Natural killer cell treated with Interleukin-12 subunit alpha and Interleukin-12 subunit beta and Interleukin-15 and Interleukin-18, amount 100 ng/mL, for 72 hours (primary cell): ENCODE results near the gene HOXD13. TPM values are rescaled to one million over a fixed set of nuclear protein-coding genes. Genes with fewer than 3 reads are reported as not detected.

Source experiments
- ATAC-seq, 2 donors: fragments of 150-1000 bp; cut with Tn5 transposase in 1 of 2; sonication (Bioruptor Pico), chemical (Tn5 transposase) in 1 of 2; 2 replicates each; pipeline ENCODE4 v1.10.0; 2021
- DNase-seq: peaks from one replicate; pipeline ENCODE4 v3.0.0; 2022; ENCODE audit warnings: low spot score
- H3K27ac Mint-ChIP-seq, 2 donors: 1 replicate in 1 of 2; 2 replicates in 1 of 2; pipeline ENCODE4 v1.8.0; 2022; ENCODE audit warnings: mixed read lengths in 2 of 2, mild to moderate bottlenecking in 1 of 2, moderate library complexity in 1 of 2
- H3K27me3 Mint-ChIP-seq, 2 donors: 1 replicate in 1 of 2; 2 replicates in 1 of 2; pipeline ENCODE4 v1.8.0; 2022; ENCODE audit warnings: mixed read lengths in 2 of 2
- H3K36me3 Mint-ChIP-seq: one replicate; pipeline ENCODE4 v1.8.0; 2022; ENCODE audit warnings: mixed read lengths
- H3K4me1 Mint-ChIP-seq, 2 donors: 1 replicate in 1 of 2; 2 replicates in 1 of 2; pipeline ENCODE4 v1.8.0; 2022; ENCODE audit warnings: low read depth in 2 of 2, mixed read lengths in 2 of 2, mild to moderate bottlenecking in 1 of 2
- H3K4me3 Mint-ChIP-seq: one replicate; pipeline ENCODE4 v1.8.0; 2022; ENCODE audit warnings: mixed read lengths
- H3K9me3 Mint-ChIP-seq: 2 replicates; pipeline ENCODE4 v1.8.0; 2022; ENCODE audit warnings: mixed read lengths
- total RNA-seq, 2 donors: library from RNA; stranded (reverse); gene quantifications; one replicate each; pipeline ENCODE4 v1.2.3, GENCODE V29; 2022

The HOXD13 gene
- total RNA-seq, result not detected

DNA sequence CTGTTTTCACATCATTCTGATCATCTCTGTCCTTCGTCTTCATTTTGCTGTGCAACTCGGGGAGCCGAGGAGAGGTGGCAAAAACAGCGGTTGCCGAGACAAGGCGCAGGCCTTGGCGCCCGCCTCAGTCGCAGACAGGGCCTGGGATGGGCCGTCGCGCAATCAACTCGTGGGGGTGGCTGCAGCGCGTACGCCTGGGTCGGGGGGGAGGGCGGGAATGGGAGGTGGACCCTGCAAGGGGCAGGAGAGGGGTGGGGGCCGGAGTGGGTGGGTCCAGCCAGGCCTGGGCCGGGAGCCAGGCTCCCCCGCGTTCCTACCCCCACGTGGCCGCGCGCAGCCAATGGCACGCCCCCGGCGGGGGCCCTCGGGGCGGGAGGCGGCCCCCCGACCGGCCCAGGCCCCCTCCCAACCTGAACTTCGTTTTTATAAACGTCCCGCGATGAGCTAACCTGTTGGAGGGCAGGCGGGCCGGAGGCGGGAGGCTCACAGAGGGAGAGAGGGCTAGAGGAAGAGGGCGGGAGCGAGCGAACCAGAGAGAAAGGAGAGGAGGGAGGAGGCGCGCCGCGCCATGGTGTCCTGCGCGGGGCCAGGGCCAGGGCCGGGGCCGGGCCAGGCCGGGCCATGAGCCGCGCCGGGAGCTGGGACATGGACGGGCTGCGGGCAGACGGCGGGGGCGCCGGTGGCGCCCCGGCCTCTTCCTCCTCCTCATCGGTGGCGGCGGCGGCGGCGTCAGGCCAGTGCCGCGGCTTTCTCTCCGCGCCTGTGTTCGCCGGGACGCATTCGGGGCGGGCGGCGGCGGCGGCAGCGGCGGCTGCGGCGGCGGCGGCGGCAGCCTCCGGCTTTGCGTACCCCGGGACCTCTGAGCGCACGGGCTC lies at the start of gene HOXD13:
TSS of gene HOXD13 (plus strand) at position 452 of the 875 bp plus-strand sequence. CDS start at position 622, 170 bp downstream.
- ATAC-seq, result peak in 1 of 2 donors; percentile 52
- no peak for DNase-seq
- peaks cover 16 to 24% of the 10 kb centered on the region in 2 donors for H3K4me1 Mint-ChIP-seq
- H3K27ac Mint-ChIP-seq, result no peak within 1 kb of the TSS
- peaks cover 58 to 82% of the 10 kb centered on the region in 2 donors for H3K27me3 Mint-ChIP-seq
- H3K4me3 Mint-ChIP-seq, result peak within 1 kb of the TSS; percentile 47
- no peaks in the 10 kb centered on the region for H3K36me3 Mint-ChIP-seq
- H3K9me3 Mint-ChIP-seq, result no peaks in the 10 kb centered on the region

DNA sequence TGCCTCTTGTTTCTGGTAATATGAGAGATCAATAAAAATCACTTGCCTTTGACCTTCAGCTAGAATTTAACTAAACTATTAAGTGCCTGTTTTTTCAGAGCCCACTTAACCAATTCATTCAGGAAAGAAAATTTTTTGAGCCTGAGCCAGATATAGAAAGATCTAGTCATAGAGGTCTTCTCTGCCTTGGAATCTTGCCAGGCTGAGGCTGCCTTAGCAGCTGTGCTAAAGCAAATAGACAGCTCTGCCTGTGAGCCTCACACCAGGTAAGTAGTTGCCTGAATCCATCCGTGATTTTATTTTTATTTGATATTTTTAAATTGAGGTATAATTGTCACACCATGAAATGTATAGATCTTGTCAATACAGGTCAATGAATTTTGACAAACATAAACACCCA lies 36.1 kb upstream of the HOXD13 start:
- Mint-ChIP-seq H3K4me3 (no peak overlapping the region), H3K27me3 (peaks cover 41 to 70% of the 10 kb centered on the region in 2 donors), H3K36me3 (no peaks in the 10 kb centered on the region), H3K9me3 (no peaks in the 10 kb centered on the region), H3K27ac (no peak overlapping the region), H3K4me1 (no peaks in the 10 kb centered on the region)
- no peak for DNase-seq
- no peak for ATAC-seq

DNA sequence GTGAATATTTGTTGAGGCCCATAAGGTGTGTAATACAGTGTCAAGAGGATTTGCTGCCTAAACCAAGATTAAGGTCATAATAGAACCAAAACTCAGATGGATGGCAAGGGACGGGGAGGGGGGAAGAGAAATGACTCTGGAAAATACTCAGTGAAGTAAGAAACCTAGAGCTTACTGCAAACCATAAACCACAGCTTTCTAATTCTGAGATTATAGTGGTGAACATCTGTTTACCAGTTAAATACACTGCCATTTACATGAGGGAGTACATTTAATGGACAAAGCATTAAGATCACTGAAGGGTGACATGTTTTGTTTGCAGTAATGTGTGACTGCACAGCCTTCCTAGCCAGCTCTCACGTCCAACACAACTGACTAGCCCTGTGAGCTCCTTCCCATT lies 28.6 kb upstream of the HOXD13 start:
- Mint-ChIP-seq H3K36me3 (no peaks in the 10 kb centered on the region), H3K27me3 (peaks cover 40 to 60% of the 10 kb centered on the region in 2 donors), H3K9me3 (no peaks in the 10 kb centered on the region), H3K4me1 (no peaks in the 10 kb centered on the region), H3K4me3 (no peak overlapping the region), H3K27ac (no peak overlapping the region)
- ATAC-seq, result peak in 1 of 2 donors; percentile 64
- no peak for DNase-seq

DNA sequence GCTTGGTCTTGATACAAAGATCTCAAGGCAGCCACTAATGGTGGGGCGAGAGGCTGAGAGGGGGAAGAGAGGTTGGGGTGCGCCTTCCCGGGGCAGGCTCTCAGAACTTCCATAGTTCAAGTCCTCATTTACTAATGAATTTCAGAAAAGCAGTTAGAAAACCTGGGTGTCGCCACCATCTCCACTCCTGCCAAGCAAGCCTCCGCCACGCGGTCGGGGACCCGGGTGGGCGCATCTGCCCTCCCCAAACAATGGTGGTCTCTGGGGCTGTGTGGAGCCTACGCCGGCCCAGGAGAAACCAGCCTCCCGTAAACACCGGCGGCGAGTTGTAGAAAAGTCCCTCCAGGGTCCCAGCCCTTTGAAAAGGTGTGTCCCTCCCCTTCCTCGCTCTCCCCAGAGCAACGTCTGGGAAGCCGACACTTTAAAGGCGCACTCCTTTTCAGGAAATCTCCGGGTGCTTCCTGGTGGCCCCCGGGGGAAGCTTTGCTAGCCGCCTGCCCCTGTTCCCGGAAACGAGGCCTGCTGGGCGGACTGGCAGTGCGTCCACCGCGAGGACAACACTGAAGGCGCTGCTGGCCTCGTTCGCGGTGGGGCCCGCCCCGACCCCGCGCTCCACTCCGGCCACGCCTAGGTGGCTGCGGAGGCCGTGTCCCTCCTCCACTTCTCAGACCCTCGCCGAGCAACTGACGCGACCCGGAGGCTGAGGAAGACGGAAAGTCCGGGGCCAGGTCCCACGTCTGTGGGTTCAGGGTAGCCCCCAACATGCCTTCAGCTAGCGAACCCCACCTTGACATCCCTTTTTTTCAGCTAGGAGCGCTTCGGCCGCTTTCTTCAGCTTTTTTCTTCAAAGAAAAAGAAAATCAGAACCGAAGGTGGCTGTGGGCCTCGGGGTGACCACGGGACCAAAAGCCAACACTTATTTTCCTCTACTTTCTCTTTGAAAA lies 25.6 kb upstream of the HOXD13 start:
- ATAC-seq (no peak), DNase-seq (no peak)
- no peaks in the 10 kb centered on the region for H3K4me1 Mint-ChIP-seq
- no peak overlapping the region for H3K4me3 Mint-ChIP-seq
- H3K27me3 Mint-ChIP-seq, result peaks cover 51 to 58% of the 10 kb centered on the region in 2 donors
- no peaks in the 10 kb centered on the region for H3K36me3 Mint-ChIP-seq
- H3K27ac Mint-ChIP-seq, result no peak overlapping the region
- H3K9me3 Mint-ChIP-seq, result no peaks in the 10 kb centered on the region

DNA sequence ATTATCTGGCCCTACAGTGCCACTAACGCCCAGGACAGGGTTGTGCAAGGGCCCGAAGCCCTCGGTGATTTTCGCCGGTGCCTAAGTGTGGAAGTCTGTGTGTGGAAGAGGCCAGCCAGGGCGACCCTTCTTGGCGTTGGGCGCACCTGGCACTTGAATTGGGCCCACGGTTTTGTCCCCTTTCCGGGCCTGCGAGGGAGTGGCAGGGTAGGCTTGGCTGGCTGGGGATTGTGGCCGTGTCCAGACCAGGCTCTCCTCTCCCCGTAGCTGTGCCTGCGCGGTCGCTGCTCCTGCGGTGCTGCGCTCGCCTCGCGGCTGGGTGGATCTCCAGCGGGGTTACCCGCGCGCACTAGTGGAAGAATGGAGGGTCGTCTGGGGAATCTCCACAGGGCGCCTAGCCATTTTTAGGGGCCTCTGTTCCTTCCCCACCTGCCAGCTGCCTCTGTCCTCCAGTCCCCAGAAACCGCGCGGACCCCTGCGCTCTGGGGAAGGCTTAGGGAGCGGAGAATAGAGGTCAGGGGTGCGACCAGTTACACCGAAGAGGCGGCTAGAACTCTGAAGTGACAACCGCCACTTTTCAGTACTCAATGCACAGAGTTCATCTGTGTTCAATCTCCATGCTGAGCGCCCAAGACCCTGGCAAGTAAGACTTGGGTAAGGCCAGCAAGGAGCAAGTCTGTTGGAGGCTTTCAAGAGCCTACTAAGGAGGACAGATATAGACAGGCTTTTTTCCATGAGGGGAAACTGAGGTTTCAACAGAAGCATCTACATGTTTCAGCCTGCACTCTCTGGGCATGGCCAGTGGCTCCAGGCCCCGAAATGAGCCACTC lies 24.7 kb upstream of the HOXD13 start:
- Mint-ChIP-seq H3K27me3 (peaks cover 50 to 51% of the 10 kb centered on the region in 2 donors), H3K4me1 (no peaks in the 10 kb centered on the region), H3K9me3 (no peaks in the 10 kb centered on the region), H3K36me3 (no peaks in the 10 kb centered on the region), H3K4me3 (no peak overlapping the region), H3K27ac (no peak overlapping the region)
- ATAC-seq (no peak), DNase-seq (no peak)

DNA sequence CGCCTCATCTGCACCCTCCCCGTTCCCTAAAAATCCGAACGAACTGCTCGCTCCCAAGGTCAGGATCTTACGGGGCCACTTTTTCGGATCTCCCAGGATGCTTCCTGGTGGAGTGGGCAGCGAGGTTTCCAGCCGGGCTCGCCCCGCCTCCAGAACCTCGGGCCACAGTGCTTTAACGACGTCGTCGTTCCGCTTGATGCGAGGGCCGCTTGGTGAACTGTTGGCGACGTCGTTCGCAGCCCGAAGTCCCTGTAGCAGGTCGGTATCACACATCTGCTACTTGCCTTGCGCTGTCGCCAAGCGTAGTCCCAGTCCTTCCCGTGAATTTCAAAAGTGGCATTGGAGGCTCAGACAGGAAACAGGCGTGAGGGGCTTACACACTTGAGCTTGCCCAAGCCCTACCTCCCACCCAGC lies 24.1 kb upstream of the HOXD13 start:
- H3K4me1 Mint-ChIP-seq, result no peaks in the 10 kb centered on the region
- no peak overlapping the region for H3K4me3 Mint-ChIP-seq
- H3K36me3 Mint-ChIP-seq, result no peaks in the 10 kb centered on the region
- no peaks in the 10 kb centered on the region for H3K9me3 Mint-ChIP-seq
- H3K27ac Mint-ChIP-seq, result no peak overlapping the region
- DNase-seq (no peak), ATAC-seq (no peak)
- H3K27me3 Mint-ChIP-seq, result peaks cover 53 to 55% of the 10 kb centered on the region in 2 donors

DNA sequence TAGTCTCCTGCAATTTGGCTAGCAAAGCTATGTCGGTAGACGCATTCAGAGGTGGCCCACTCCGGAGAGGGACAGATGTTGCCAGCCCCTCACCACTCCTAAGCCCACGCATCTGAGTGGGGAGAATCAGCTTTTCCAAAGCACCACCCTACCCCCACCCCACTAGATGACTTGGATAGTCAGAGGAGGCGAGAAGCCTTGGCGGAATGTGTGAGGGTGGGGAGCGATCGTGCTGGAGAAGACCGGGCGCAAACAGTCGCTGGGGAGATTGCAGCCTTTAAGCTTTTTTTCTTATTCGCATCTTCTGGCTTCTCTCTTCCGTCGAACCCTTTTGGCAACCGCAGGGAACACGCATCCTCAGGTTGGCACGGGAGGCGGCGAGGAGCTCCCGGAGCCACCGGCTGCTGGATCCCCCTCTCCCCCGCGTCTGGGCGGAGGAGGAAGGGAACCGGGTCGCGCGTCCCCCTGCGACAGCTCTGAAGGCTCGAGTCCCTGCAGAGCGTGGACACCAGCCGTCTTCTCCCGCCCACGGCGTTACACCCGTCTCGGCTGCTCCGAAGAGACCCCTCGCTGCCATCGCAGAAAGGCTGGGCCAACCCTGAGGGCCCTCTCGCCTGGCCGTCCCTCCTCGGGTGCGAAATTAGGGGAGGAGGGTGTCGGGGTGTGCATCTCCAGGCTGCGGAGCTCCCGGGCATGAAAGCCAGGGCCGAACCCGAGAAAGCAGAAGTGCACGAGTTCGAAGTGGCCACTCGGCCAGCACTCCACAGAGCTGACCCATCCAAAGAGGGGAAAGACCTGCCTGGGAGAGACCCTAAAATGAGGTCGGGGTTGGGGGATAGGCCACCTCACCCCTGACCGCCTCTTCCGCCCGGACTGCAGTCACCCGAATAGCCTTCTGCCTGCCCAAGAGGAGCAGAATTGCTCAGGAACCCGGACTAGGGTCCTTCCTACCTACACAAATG lies 20.9 kb upstream of the HOXD13 start:
- Mint-ChIP-seq H3K27ac (no peak overlapping the region), H3K36me3 (peaks cover 15% of the 10 kb centered on the region), H3K27me3 (peaks cover 51 to 65% of the 10 kb centered on the region in 2 donors), H3K4me1 (no peaks in the 10 kb centered on the region), H3K4me3 (no peak overlapping the region), H3K9me3 (no peaks in the 10 kb centered on the region)
- DNase-seq, result no peak
- no peak for ATAC-seq

DNA sequence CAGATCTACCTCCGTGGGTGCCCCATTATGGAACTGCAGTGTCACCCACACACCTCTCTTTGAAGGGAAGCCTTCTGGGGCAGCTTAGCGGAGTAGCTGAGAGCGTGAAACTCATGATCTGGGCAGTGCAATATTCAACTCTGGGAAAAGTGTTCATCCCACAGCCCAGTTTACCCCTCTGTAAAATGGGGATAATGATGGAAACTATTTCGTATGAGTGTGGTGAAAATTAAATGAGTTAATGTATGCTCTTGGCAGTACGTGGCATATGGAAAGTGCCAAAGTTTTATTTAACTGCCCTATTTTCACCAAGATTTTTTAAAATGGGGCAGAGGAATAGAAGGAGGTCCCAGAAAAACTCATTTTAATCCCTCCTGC lies 20.2 kb upstream of the HOXD13 start:
- Mint-ChIP-seq H3K4me3 (no peak overlapping the region), H3K4me1 (no peaks in the 10 kb centered on the region), H3K27ac (no peak overlapping the region), H3K27me3 (peaks cover 52 to 69% of the 10 kb centered on the region in 2 donors), H3K9me3 (no peaks in the 10 kb centered on the region), H3K36me3 (peaks cover 17% of the 10 kb centered on the region)
- no peak for DNase-seq
- no peak for ATAC-seq

DNA sequence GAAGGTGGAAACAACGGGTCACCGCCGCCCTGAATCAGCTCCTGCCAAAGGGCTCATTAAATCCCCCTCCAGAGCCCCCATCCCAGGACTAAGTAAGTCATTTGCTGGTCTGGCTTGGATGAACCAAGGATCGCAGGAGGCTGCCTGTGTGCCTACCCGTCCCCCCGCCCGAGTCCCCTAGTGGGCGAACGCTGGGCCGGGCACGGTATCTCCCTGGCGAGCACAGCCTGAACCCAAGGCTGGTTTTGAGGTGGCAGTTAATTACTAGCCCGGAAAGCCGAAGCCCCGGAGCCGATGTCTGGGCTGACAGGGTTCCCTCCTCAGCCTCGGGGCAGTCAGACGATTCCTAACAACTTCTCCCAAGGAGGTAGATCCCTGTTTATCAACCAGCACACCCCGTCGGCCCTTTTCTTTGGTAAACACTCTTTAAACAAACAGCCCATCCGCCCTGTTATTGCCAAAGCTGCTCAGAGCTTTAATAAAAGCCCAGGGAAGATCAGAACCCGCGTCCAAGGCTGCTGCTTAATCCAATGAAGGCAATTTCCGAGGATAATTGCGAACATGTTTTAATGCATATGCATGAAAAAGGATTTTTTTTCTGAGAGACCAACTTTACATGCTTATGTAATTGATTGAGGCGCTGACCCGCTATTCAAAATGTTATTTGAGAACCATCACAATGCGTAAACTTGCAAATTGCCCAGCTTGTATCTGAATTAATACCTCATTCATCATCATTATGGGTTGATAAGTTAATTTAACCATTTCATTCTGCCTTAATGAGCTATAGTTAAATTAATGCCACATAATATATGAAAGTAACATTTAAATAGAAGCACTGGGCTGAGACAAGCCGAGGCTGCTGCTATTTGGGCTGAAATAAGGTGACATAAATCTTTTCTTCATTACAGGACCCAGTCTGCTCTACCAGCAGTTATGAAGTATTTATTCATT lies 19.3 kb upstream of the HOXD13 start:
- Mint-ChIP-seq H3K4me3 (no peak overlapping the region), H3K27ac (no peak overlapping the region), H3K27me3 (peaks cover 53 to 72% of the 10 kb centered on the region in 2 donors), H3K36me3 (peaks cover 18% of the 10 kb centered on the region), H3K9me3 (no peaks in the 10 kb centered on the region), H3K4me1 (no peaks in the 10 kb centered on the region)
- ATAC-seq, result no peak
- no peak for DNase-seq

DNA sequence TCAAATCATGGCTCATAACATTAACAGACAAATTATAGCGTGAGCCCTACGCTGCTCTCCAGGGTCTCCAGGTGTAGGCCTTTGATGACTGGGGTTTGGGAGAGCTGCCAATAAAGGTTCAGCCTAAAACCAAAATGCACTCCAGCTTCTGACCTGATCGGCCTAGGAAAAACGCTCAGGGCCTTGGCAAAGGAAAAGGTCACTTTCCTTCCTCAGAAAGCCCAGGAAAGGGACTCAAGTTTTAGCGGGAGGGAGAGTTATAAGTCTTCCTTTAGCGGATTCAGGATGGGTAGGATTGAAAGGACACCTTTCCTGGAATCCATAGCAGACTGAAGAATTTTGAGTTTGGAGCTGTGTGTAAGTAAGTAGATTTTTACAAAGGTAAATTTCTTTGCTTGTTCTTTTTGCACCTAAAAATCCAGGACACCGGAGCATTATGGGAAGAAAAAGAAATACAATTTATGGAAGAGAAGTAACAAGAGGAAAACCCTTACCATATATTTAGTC lies 17.5 kb upstream of the HOXD13 start:
- H3K9me3 Mint-ChIP-seq, result no peaks in the 10 kb centered on the region
- DNase-seq (no peak), ATAC-seq (no peak)
- peaks cover 56 to 75% of the 10 kb centered on the region in 2 donors for H3K27me3 Mint-ChIP-seq
- H3K4me1 Mint-ChIP-seq, result peaks cover 5 to 7% of the 10 kb centered on the region in 2 donors
- no peak overlapping the region for H3K27ac Mint-ChIP-seq
- peaks cover 30% of the 10 kb centered on the region for H3K36me3 Mint-ChIP-seq
- no peak overlapping the region for H3K4me3 Mint-ChIP-seq

DNA sequence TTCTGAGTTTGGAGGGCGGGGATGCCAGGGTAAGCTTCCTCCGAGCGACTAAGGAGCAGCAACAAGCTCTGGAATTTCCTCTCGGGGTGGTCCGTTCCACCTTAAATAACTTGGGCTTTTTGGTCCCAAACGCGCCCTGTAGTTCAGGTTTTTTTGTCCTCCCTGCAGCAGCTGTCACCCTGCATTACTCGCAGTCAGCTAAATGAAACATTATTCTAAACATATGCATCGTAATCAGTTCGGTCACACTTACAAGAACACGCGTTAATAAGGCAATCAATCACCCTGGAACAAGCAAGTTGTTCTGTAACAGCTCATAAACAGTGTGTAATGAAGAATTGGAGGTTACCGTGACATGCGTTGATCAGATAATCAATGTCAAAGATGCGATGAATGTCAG lies 17.0 kb upstream of the HOXD13 start:
- no peak for DNase-seq
- Mint-ChIP-seq H3K9me3 (no peaks in the 10 kb centered on the region), H3K36me3 (peaks cover 30% of the 10 kb centered on the region), H3K4me1 (peaks cover 5 to 7% of the 10 kb centered on the region in 2 donors), H3K4me3 (no peak overlapping the region), H3K27ac (no peak overlapping the region), H3K27me3 (peaks cover 51 to 70% of the 10 kb centered on the region in 2 donors)
- ATAC-seq, result no peak
